ENCODE results near the gene ZNF79. TPM values are rescaled to one million over a fixed set of nuclear protein-coding genes. Genes with fewer than 3 reads are reported as not detected.

ZNF79 gene
- polyA plus RNA-seq, 1 experiment = 5.6 TPM

DNA sequence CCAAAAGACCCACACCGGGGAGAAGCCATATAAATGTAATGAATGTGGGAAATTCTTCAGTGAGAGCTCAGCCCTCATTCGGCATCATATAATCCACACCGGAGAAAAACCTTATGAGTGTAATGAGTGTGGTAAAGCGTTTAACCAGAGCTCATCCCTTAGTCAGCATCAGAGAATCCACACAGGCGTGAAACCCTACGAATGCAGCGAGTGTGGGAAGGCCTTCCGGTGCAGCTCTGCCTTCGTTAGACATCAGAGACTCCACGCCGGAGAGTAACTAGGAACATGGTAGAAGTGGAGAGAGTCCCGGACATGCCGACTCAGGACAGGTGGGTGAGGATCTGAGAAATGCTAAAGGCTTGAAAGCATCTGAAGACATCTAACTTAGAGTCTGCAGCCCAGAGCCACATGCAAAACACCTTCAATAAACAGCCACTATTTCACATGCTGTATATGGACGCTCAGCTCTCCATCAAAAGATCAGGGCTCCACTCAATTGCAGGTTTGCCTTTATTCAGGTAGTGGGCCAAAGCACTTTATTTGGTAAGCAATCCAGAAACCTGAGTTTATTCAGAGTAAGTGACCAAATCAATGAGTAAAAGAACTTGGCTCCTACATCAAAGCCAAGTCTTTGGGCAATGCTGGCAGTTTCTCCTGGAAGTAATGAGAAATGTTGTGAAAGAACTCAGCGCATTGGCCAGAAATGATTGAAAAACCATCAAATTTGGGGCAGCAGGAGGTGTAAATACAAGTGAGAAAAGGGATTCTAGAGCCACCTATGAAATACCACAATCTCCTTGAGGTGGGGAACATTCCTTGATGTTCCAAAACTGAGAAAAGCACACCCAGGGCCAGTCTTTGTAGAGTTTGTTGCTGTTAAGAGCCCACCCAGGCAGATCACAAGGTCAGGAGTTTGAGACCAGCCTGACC is 21.0 kb downstream of the ZNF79 start:
- Histone ChIP-seq H3K4me3 (ENCODE audit: low read depth, low read length) (no peak overlapping the region), H3K9me3 (ENCODE audit: control insufficient read depth, insufficient read depth, low read length) (peaks cover 41% of the 10 kb centered on the region), H3K27ac (ENCODE audit: low read depth, low read length) (no peak overlapping the region), H3K27me3 (ENCODE audit: control insufficient read depth, insufficient read depth, low read length) (no peaks in the 10 kb centered on the region)
- POLR2A ChIA-PET = no interaction called here
- CTCF ChIA-PET = no interaction called here
- DNase-seq (ENCODE audit: low read depth, low spot score) = no peak
- TF ChIP-seq, protein P1, sequence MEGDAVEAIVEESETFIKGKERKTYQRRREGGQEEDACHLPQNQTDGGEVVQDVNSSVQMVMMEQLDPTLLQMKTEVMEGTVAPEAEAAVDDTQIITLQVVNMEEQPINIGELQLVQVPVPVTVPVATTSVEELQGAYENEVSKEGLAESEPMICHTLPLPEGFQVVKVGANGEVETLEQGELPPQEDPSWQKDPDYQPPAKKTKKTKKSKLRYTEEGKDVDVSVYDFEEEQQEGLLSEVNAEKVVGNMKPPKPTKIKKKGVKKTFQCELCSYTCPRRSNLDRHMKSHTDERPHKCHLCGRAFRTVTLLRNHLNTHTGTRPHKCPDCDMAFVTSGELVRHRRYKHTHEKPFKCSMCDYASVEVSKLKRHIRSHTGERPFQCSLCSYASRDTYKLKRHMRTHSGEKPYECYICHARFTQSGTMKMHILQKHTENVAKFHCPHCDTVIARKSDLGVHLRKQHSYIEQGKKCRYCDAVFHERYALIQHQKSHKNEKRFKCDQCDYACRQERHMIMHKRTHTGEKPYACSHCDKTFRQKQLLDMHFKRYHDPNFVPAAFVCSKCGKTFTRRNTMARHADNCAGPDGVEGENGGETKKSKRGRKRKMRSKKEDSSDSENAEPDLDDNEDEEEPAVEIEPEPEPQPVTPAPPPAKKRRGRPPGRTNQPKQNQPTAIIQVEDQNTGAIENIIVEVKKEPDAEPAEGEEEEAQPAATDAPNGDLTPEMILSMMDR (IDR thresholded peaks at IDR 0.05; ENCODE audit: low read depth, low read length) = no peak

DNA sequence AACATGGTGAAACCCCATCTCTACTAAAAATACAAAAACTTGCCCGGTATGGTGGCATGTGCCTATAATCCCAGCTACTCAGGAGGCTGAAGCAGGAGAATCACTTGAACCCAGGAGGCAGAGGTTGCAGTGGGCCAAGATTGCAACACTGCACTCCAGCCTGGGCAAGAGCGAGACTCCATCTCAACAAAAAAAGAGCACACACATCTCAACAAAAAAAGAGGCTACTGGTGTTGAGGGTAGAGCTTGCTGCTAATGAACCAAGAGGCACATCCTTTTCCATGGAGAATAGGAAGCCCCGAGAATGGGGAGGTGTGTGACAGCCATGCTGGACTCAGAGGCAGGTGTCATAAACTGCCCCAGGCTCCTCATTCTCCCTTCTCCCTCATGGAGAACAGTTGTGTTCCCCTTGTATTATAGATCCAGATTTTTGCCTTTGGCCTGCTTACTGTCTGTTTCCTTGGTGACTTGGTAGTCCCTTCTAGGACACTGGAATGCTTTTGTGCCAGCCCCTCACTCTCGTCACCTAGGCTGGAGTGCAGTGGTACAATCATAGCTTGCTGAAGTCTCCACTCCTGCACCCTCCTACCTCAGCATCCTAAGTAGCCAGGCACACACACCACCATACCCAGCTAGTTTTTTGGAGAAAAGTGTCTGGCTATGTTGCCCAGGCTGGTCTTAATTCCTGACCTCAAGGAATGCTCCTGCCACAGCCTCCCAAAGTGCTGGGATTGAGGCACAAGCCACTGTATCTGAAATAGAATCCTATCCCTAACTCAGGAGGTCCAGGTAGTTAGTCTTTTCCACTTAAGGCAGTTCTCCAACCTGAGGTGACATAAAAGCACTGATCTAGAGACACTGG is 21.9 kb downstream of the ZNF79 start:
- Histone ChIP-seq H3K4me3 (ENCODE audit: low read depth, low read length) (no peak overlapping the region), H3K27ac (ENCODE audit: low read depth, low read length) (peak overlapping the region; percentile 0), H3K9me3 (ENCODE audit: control insufficient read depth, insufficient read depth, low read length) (peaks cover 45% of the 10 kb centered on the region), H3K27me3 (ENCODE audit: control insufficient read depth, insufficient read depth, low read length) (no peaks in the 10 kb centered on the region)
- ChIA-PET CTCF (no interaction called here), POLR2A (interaction anchor here (0.6 kb wide), 1 partner anchor 168 kb away, joined by 3 read pairs; no protein-coding TSS in a partner anchor)
- DNase-seq (ENCODE audit: low read depth, low spot score) = no peak
- TF ChIP-seq, protein P1 (IDR thresholded peaks at IDR 0.05; ENCODE audit: low read depth, low read length) = no peak

DNA sequence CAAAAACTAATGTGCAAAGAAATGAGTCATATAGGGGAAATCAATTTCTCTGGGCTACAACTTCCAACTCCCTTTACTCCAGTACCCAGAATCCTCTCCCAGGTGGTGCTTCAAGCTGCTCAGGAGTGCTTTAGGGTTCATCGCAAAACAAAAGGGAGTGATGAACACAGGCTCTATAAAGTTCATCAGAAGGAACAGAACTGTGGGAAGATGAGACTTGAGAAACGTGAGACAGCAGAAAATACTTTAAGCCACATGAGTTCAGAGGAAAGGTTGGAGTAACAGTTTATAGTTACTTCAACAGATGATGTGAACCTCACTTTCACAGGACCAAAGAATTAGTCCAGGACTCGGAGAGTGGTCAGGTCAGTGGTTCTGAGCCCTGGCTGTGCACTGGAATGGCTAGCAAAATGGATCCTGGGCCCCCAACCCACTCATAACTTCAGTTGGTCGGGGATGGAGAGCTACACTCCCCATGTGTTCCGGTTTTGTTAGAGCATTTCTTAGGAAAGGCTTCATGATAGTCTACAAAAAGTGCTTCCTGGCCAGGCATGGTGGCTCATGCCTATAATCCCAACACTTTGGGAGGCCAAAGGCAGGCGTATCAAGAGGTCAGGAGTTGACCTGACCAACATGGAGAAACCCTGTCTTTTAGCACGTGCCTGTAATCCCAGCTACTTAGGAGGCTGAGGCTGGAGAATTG is 22.7 kb downstream of the ZNF79 start:
- CTCF ChIA-PET = no interaction called here

DNA sequence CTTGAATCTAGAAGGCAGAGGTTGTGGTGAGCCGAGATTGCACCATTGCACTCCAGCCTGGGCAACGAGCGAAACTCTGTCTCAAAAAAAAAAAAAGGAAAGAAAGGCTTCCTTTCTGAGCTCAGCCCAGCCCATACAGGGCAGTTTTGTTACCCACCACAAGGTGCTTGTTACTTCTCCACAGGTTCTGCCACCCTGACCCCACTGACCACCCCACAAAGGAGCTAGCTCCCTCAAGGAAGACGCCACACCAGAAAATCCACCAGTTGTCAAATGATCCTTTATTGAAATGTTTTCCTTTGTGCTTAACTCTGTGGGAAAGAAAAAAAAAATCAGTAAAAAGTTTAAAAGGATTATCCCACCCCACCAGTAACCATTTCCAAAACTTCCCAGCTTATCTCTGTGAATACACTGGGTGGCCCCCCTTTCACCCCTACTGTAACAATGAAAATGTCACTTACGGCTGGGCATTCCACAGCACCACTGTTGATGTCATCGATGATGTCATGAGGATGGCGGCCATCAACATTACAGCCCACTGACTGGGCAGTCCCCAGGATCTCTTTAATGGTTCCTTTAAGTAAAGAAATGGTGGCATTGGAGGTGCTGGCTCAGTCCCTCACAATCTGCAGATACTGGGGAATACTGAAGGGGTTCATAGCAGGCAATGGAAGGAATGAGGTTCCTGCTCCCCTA is 23.4 kb downstream of the ZNF79 start:
- no peaks in the 10 kb centered on the region for H3K27me3 ChIP-seq (ENCODE audit: control insufficient read depth, insufficient read depth, low read length)
- peaks cover 42% of the 10 kb centered on the region for H3K9me3 ChIP-seq (ENCODE audit: control insufficient read depth, insufficient read depth, low read length)
- DNase-seq (ENCODE audit: low read depth, low spot score) = no peak
- H3K27ac ChIP-seq (ENCODE audit: low read depth, low read length) = peak overlapping the region; percentile 47
- TF ChIP-seq, protein P1 (IDR thresholded peaks at IDR 0.05; ENCODE audit: low read depth, low read length) = no peak
- no peak overlapping the region for H3K4me3 ChIP-seq (ENCODE audit: low read depth, low read length)
- POLR2A ChIA-PET = interaction anchor here (0.7 kb wide), 1 partner anchor 416 kb away, joined by 3 read pairs; no protein-coding TSS in a partner anchor
- CTCF ChIA-PET = no interaction called here

More for the DNA sequence above, 22.7 kb downstream of the ZNF79 start:
- peaks cover 45% of the 10 kb centered on the region for H3K9me3 ChIP-seq (ENCODE audit: control insufficient read depth, insufficient read depth, low read length)
- POLR2A ChIA-PET = interaction anchor here (0.7 kb wide), 1 partner anchor 417 kb away, joined by 3 read pairs; no protein-coding TSS in a partner anchor
- H3K4me3 ChIP-seq (ENCODE audit: low read depth, low read length) = no peak overlapping the region
- H3K27me3 ChIP-seq (ENCODE audit: control insufficient read depth, insufficient read depth, low read length) = no peaks in the 10 kb centered on the region
- H3K27ac ChIP-seq (ENCODE audit: low read depth, low read length) = peak overlapping the region; percentile 52
- TF ChIP-seq, protein P1 (IDR thresholded peaks at IDR 0.05; ENCODE audit: low read depth, low read length) = no peak
- DNase-seq (ENCODE audit: low read depth, low spot score) = no peak

Measured in AG04450 (cell line).